H1 (cell line): ENCODE data around the gene RPS6KA2. TPM values are rescaled to one million over a fixed set of nuclear protein-coding genes. Genes with fewer than 3 reads are reported as not detected.

Experiments used
- CTCF ChIA-PET: fragments of 300-600 bp; sonication (Branson Sonifier 250); formaldehyde crosslinking; loops from one replicate; lab custom pipeline; 2021; ENCODE audit not compliant: partially characterized antibody; lab: Charles Lee
- POLR2A ChIA-PET: fragments of 300-600 bp; sonication (Branson Sonifier 250); formaldehyde crosslinking; loops from one replicate; lab custom pipeline; 2021; ENCODE audit warnings: inconsistent platforms; ENCODE audit not compliant: partially characterized antibody; lab: Charles Lee
- DNase-seq, 2 experiments: peaks; one replicate each; pipeline versions ENCODE4 v3.0.0 to v3.0.0-alpha.2; 2010 to 2022; ENCODE audit warnings: low spot score in 2 of 2, low read depth in 1 of 2, mixed read lengths in 1 of 2
- FAIRE-seq: peaks from 2 replicates; lab custom pipeline; 2011; peaks lifted over from hg19 to GRCh38; lab: Jason Lieb, UNC
- H2AFZ ChIP-seq: 2 replicates; pipeline ENCODE4 v1.8.1; 2012; ENCODE audit warnings: low read length, inconsistent platforms
- H2AK5ac ChIP-seq: 2 replicates; pipeline ENCODE4 v1.6.1; 2013; ENCODE audit warnings: low read depth, low read length
- H2BK120ac ChIP-seq: replicated peaks from 2 replicates; pipeline ENCODE3; 2013; ENCODE audit warnings: low read depth, low read length, inconsistent platforms
- H2BK12ac ChIP-seq: 2 replicates; pipeline ENCODE4 v1.6.1; 2013; ENCODE audit warnings: low read depth, low read length
- H2BK15ac ChIP-seq: 2 replicates; pipeline ENCODE4 v1.6.1; 2013; ENCODE audit warnings: low read length
- H2BK20ac ChIP-seq: 2 replicates; pipeline ENCODE4 v1.6.1; 2013; ENCODE audit warnings: low read length
- H2BK5ac ChIP-seq: 2 replicates; pipeline ENCODE4 v1.6.1; 2013; ENCODE audit warnings: low read depth, low read length
- H3K14ac ChIP-seq: 2 replicates; pipeline ENCODE4 v1.6.1; 2013; ENCODE audit warnings: inconsistent platforms; ENCODE audit not compliant: insufficient read length
- H3K18ac ChIP-seq: 2 replicates; pipeline ENCODE4 v1.6.1; 2013; ENCODE audit warnings: low read length; ENCODE audit errors: extremely low read depth
- H3K23ac ChIP-seq: 2 replicates; pipeline ENCODE4 v1.6.1; 2013; ENCODE audit warnings: inconsistent platforms; ENCODE audit not compliant: insufficient read length
- H3K23me2 ChIP-seq: 2 replicates; pipeline ENCODE4 v1.6.1; 2013; ENCODE audit warnings: low read depth, low read length
- H3K27ac ChIP-seq: 2 replicates; pipeline ENCODE4 v1.6.1; 2011; ENCODE audit warnings: low read depth, low read length, inconsistent platforms
- H3K27me3 ChIP-seq, 4 experiments: replicated peaks in 1 of 4; 1 replicate in 1 of 4; 2 replicates in 3 of 4; pipeline versions ENCODE4 v1.6.1 to v1.8.1; 2011 to 2013; ENCODE audit warnings: low read length in 3 of 4, mild to moderate bottlenecking in 3 of 4, inconsistent platforms in 2 of 4, mixed read lengths in 2 of 4, moderate library complexity in 1 of 4; ENCODE audit not compliant: control insufficient read depth in 3 of 4, insufficient read depth in 3 of 4; ENCODE audit errors: extremely low read depth in 1 of 4
- H3K36me3 ChIP-seq, 4 experiments: 2 replicates each; pipeline versions ENCODE4 v1.6.1 to v1.8.1; 2011 to 2013; ENCODE audit warnings: mild to moderate bottlenecking in 4 of 4, low read length in 3 of 4, moderate library complexity in 2 of 4, control low read depth in 1 of 4, inconsistent platforms in 1 of 4; ENCODE audit not compliant: insufficient read depth in 4 of 4, control insufficient read depth in 2 of 4
- H3K4ac ChIP-seq: replicated peaks from 2 replicates; pipeline ENCODE3; 2013; ENCODE audit warnings: low read length, low read depth, mixed read lengths, inconsistent platforms; ENCODE audit not compliant: insufficient read length
- H3K4me1 ChIP-seq, 4 experiments: replicated peaks in 1 of 4; 1 replicate in 1 of 4; 2 replicates in 3 of 4; pipeline versions ENCODE4 v1.6.1 to v1.8.1; 2011 to 2013; ENCODE audit warnings: low read length in 3 of 4, inconsistent platforms in 2 of 4, mixed read lengths in 1 of 4; ENCODE audit not compliant: insufficient read depth in 4 of 4, control insufficient read depth in 3 of 4
- H3K4me2 ChIP-seq, 2 experiments: 2 replicates each; pipeline versions ENCODE4 v1.6.1 to v1.8.1; 2011 to 2013; ENCODE audit warnings: low read depth in 2 of 2, low read length in 2 of 2, control low read depth in 1 of 2, inconsistent platforms in 1 of 2, mild to moderate bottlenecking in 1 of 2; ENCODE audit not compliant: insufficient read depth in 1 of 2
- H3K4me3 ChIP-seq, 4 experiments: fragments of 200-600, 300-600 bp in 1 of 4; sonication (generic), shearing (Covaris generic), sonication (Bioruptor Twin) in 1 of 4; 2 replicates each; pipeline versions ENCODE4 v1.5.1 to v1.8.1; 2011 to 2016; ENCODE audit warnings: low read length in 4 of 4, low read depth in 3 of 4, control low read depth in 2 of 4, inconsistent platforms in 2 of 4, mild to moderate bottlenecking in 2 of 4, mixed read lengths in 1 of 4, moderate library complexity in 1 of 4; ENCODE audit not compliant: insufficient read depth in 2 of 4; ENCODE audit errors: extremely low read depth in 1 of 4
- H3K56ac ChIP-seq: replicated peaks from 2 replicates; pipeline ENCODE3; 2013; ENCODE audit warnings: low read depth, mild to moderate bottlenecking, mixed read lengths, low read length, inconsistent platforms; ENCODE audit not compliant: insufficient read length
- H3K79me1 ChIP-seq: 2 replicates; pipeline ENCODE4 v1.6.1; 2013; ENCODE audit warnings: low read depth, low read length, control low read depth
- H3K79me2 ChIP-seq, 2 experiments: 2 replicates each; pipeline versions ENCODE4 v1.6.1 to v1.8.1; 2012 to 2013; ENCODE audit warnings: low read length in 2 of 2, mild to moderate bottlenecking in 2 of 2, inconsistent platforms in 1 of 2; ENCODE audit not compliant: insufficient read depth in 2 of 2, control insufficient read depth in 1 of 2
- H3K9ac ChIP-seq, 4 experiments: replicated peaks in 1 of 4; 1 replicate in 1 of 4; 2 replicates in 3 of 4; pipeline versions ENCODE4 v1.6.1 to v1.8.1; 2011 to 2013; ENCODE audit warnings: low read depth in 3 of 4, low read length in 3 of 4, control low read depth in 2 of 4, mild to moderate bottlenecking in 2 of 4, moderate library complexity in 2 of 4, inconsistent platforms in 1 of 4; ENCODE audit errors: extremely low read depth in 1 of 4
- H3K9me3 ChIP-seq, 2 experiments: 2 replicates each; pipeline versions ENCODE4 v1.6.1 to v1.8.1; 2012 to 2013; ENCODE audit warnings: mild to moderate bottlenecking in 2 of 2, moderate library complexity in 2 of 2, control low read depth in 1 of 2, inconsistent platforms in 1 of 2, low read depth in 1 of 2, low read length in 1 of 2, mixed read lengths in 1 of 2; ENCODE audit not compliant: insufficient read depth in 2 of 2
- H4K20me1 ChIP-seq, 2 experiments: replicated peaks in 1 of 2; 2 replicates each; pipeline versions ENCODE3 to v1.8.1; 2011 to 2013; ENCODE audit warnings: inconsistent platforms in 2 of 2, low read length in 2 of 2, mild to moderate bottlenecking in 1 of 2; ENCODE audit not compliant: insufficient read depth in 2 of 2, control insufficient read depth in 1 of 2
- H4K5ac ChIP-seq: 2 replicates; pipeline ENCODE4 v1.6.1; 2013; ENCODE audit warnings: low read length, low read depth, mixed read lengths, inconsistent platforms; ENCODE audit not compliant: insufficient read length
- H4K8ac ChIP-seq: 2 replicates; pipeline ENCODE4 v1.8.0; 2013; ENCODE audit warnings: mild to moderate bottlenecking, moderate library complexity, low read length, inconsistent platforms; ENCODE audit not compliant: insufficient read depth; ENCODE audit errors: extremely low read depth
- H4K91ac ChIP-seq: replicated peaks from 2 replicates; pipeline ENCODE3; 2013; ENCODE audit warnings: low read length, mixed read lengths, inconsistent platforms; ENCODE audit not compliant: insufficient read length
- CBX5 ChIP-seq: fragments of 300-800, 300-1000 bp; sonication (generic); IDR thresholded peaks from 2 replicates; pipeline ENCODE4 v1.7.1; 2016; ENCODE audit warnings: antibody characterized with exemption, low read length, low read depth
- CEBPB ChIP-seq: IDR thresholded peaks from 2 replicates; pipeline ENCODE4 v1.6.1; 2012; ENCODE audit warnings: low read depth, low read length
- CHD1 ChIP-seq: IDR thresholded peaks from 2 replicates; pipeline ENCODE4 v1.6.1; 2012; ENCODE audit warnings: low read depth, low read length, improper control_type of control experiment
- CHD2 ChIP-seq: IDR thresholded peaks from 2 replicates; pipeline ENCODE4 v1.6.1; 2012; ENCODE audit warnings: low read length, improper control_type of control experiment
- GABPA ChIP-seq: IDR thresholded peaks from 2 replicates; pipeline ENCODE4 v1.6.1; 2011; ENCODE audit warnings: mild to moderate bottlenecking, low read length, moderate library complexity, borderline replicate concordance; ENCODE audit not compliant: insufficient read depth
- GTF2F1 ChIP-seq: IDR thresholded peaks from 2 replicates; pipeline ENCODE4 v1.6.1; 2012; ENCODE audit warnings: low read depth, low read length, improper control_type of control experiment, borderline replicate concordance
- HDAC2 ChIP-seq, 2 experiments: fragments of 300-600 bp in 1 of 2; sonication (generic) in 1 of 2; IDR thresholded peaks; 2 replicates each; pipeline ENCODE4 v1.6.1; 2011 to 2012; ENCODE audit warnings: low read depth in 2 of 2, low read length in 2 of 2, mild to moderate bottlenecking in 2 of 2, moderate library complexity in 2 of 2, borderline replicate concordance in 1 of 2, inconsistent platforms in 1 of 2
- JUND ChIP-seq: IDR thresholded peaks from 2 replicates; pipeline ENCODE4 v1.6.1; 2011; ENCODE audit warnings: mild to moderate bottlenecking, improper control_type of control experiment, low read length
- POLR2AphosphoS5 ChIP-seq: IDR thresholded peaks from 2 replicates; pipeline ENCODE4 v1.6.1; 2011; ENCODE audit warnings: low read depth, low read length
- SAP30 ChIP-seq: fragments of 300-600 bp; sonication (generic); IDR thresholded peaks from 2 replicates; pipeline ENCODE4 v1.7.1; 2012; ENCODE audit warnings: low read length, moderate library complexity, mild to moderate bottlenecking, inconsistent platforms; ENCODE audit not compliant: insufficient read depth, insufficient replicate concordance
- TCF12 ChIP-seq: IDR thresholded peaks from 2 replicates; pipeline ENCODE4 v1.6.1; 2011; ENCODE audit warnings: low read depth, mild to moderate bottlenecking, low read length
- WGBS, 2 experiments: shearing (Covaris generic) in 1 of 2; methylation state at CpG; one replicate each; pipeline versions ENCODE4 v1.1.6 to v1.1.7; 2013 to 2015; ENCODE audit warnings: low lambda C conversion rate in 2 of 2, mixed read lengths in 2 of 2, inconsistent platforms in 1 of 2, low coverage in 1 of 2, missing lambda C conversion rate in 1 of 2; ENCODE audit not compliant: insufficient replicate concordance in 2 of 2, insufficient coverage in 1 of 2, insufficient read length in 1 of 2; ENCODE audit errors: extremely low coverage in 1 of 2, missing lambda C conversion rate in 1 of 2; 5-methylcytosine and 5-hydroxymethylcytosine counted together
- polyA plus RNA-seq, 7 experiments: library from polyadenylated mRNA; depleted of rRNA in 3 of 7; stranded (reverse) in 5 of 7; unstranded in 2 of 7; fragments of >200 nt in 5 of 7; fragments of 200-250 nt in 2 of 7; gene quantifications; 1 replicate in 5 of 7; 2 replicates in 1 of 7; 4 replicates in 1 of 7; pipeline versions ENCODE4 v1.2.1 to v1.2.3, GENCODE V29; 2011 to 2013; ENCODE audit warnings: missing spikeins in 2 of 7, mixed read lengths in 2 of 7
- total RNA-seq: library from RNA; stranded (reverse); fragmentation: NEBNext Ultra II Directional; extraction: Animal tissue kit (Norgen Biotek cat#: 25700); gene quantifications from 2 replicates; pipeline ENCODE4 v1.2.1, GENCODE V29; 2021
- TF ChIP-seq, protein P1 (sequence below), 3 experiments: IDR thresholded peaks; 1 replicate in 2 of 3; 2 replicates in 1 of 3; pipeline versions ENCODE4 v1.5.1 to v1.6.1; 2011; ENCODE audit warnings: low read length in 3 of 3, mild to moderate bottlenecking in 3 of 3, inconsistent platforms in 2 of 3, low read depth in 1 of 3, moderate library complexity in 1 of 3; ENCODE audit not compliant: insufficient read depth in 1 of 3; ENCODE audit errors: control extremely low read depth in 1 of 3

Gene RPS6KA2
- total and polyA plus RNA-seq, 2 of the 8 experiments (the other 6 are each of a cell fraction or from before 2014, with no cell fraction given): 8.8 to 25.7 TPM

GRCh38 chr6:166504100-166504499 lies 123.0 kb downstream of the RPS6KA2 start:
- no peak overlapping the region for H3K27ac ChIP-seq
- no peak overlapping the region for H3K4me2 ChIP-seq
- H4K91ac ChIP-seq: no peak overlapping the region
- H4K20me1 ChIP-seq: peaks cover 2 to 12% of the 10 kb centered on the region in 2 experiments
- 97% methylated on average over 9 of the region's 9 CpGs; no CpG with 5 or more reads in 1 of the 2 experiments for WGBS, 2 experiments
- H3K18ac ChIP-seq: no peak overlapping the region
- no peak overlapping the region for H2BK5ac ChIP-seq
- H3K4me1 ChIP-seq: 0 out of 7 replicates have a peak, but pooled peaks cover 0 to 2% (median 0%) of the 10 kb centered on the region in 4 experiments
- peaks cover 0 to 7% (median 0%) of the 10 kb centered on the region in 4 experiments; a peak in 5 of 8 replicates for H3K36me3 ChIP-seq
- no peak overlapping the region for H2AK5ac ChIP-seq
- H4K5ac ChIP-seq: no peak overlapping the region
- FAIRE-seq (no peak), DNase-seq (no peak)
- no peak overlapping the region for H2BK12ac ChIP-seq
- 0 out of 2 replicates have a peak, but pooled peaks cover 2% of the 10 kb centered on the region for H3K79me1 ChIP-seq
- H2AFZ ChIP-seq: no peak overlapping the region
- no peaks in the 10 kb centered on the region for H3K27me3 ChIP-seq
- no peak overlapping the region for H3K9ac ChIP-seq
- peaks cover 6% of the 10 kb centered on the region; the same call in 1 of the 2 replicates for H3K23me2 ChIP-seq
- POLR2A ChIA-PET: no interaction called here
- no peak overlapping the region for H2BK120ac ChIP-seq
- H2BK20ac ChIP-seq: no peak overlapping the region
- no peak overlapping the region for H3K4ac ChIP-seq
- no peak overlapping the region for H3K4me3 ChIP-seq
- H3K79me2 ChIP-seq: no peaks in the 10 kb centered on the region
- CTCF ChIA-PET: no interaction called here
- H4K8ac ChIP-seq: no peak overlapping the region
- no peak overlapping the region for H3K14ac ChIP-seq
- H3K23ac ChIP-seq: no peak overlapping the region
- H2BK15ac ChIP-seq: no peak overlapping the region
- no peak overlapping the region for H3K56ac ChIP-seq
- no peaks in the 10 kb centered on the region for H3K9me3 ChIP-seq
- TF ChIP-seq GTF2F1 (no peak), GABPA (no peak), HDAC2 (IDR thresholded peaks at IDR 0.05; ENCODE audit: borderline replicate concordance in 1 of 2, low read depth in 2 of 2, low read length in 2 of 2) (no peak), CEBPB (no peak), TCF12 (no peak), CHD1 (no peak), JUND (no peak), POLR2AphosphoS5 (no peak), CBX5 (no peak), SAP30 (no peak), CHD2 (no peak)
- TF ChIP-seq, protein P1, sequence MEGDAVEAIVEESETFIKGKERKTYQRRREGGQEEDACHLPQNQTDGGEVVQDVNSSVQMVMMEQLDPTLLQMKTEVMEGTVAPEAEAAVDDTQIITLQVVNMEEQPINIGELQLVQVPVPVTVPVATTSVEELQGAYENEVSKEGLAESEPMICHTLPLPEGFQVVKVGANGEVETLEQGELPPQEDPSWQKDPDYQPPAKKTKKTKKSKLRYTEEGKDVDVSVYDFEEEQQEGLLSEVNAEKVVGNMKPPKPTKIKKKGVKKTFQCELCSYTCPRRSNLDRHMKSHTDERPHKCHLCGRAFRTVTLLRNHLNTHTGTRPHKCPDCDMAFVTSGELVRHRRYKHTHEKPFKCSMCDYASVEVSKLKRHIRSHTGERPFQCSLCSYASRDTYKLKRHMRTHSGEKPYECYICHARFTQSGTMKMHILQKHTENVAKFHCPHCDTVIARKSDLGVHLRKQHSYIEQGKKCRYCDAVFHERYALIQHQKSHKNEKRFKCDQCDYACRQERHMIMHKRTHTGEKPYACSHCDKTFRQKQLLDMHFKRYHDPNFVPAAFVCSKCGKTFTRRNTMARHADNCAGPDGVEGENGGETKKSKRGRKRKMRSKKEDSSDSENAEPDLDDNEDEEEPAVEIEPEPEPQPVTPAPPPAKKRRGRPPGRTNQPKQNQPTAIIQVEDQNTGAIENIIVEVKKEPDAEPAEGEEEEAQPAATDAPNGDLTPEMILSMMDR (IDR thresholded peaks at IDR 0.05; ENCODE audit: control extremely low read depth in 1 of 3, insufficient read depth in 1 of 3, low read depth in 1 of 3, low read length in 3 of 3): no peak
